K562 (cell line): ENCODE measurements around the gene PEX19. TPM values are rescaled to one million over a fixed set of nuclear protein-coding genes. Genes with fewer than 3 reads are reported as not detected.

Source experiments
- CHD1 ChIP-seq: fragments of 200-600 bp; sonication (generic); IDR thresholded peaks from one replicate; pipeline ENCODE4 v1.6.1; 2012; ENCODE audit warnings: mild to moderate bottlenecking, moderate library complexity, low read length, inconsistent platforms
- KLF6 ChIP-seq: fragments of 250-450 bp; sonication (Bioruptor Pico); IDR thresholded peaks from 2 replicates; pipeline ENCODE4 v1.4.0; 2020; ENCODE audit warnings: mild to moderate bottlenecking, moderate library complexity, borderline replicate concordance
- MCM5 ChIP-seq: fragments of 450-650 bp; IDR thresholded peaks from 2 replicates; pipeline ENCODE4 v1.6.1; 2016; ENCODE audit warnings: low read depth
- NCOA2 ChIP-seq, 2 experiments: fragments of 450-650 bp; IDR thresholded peaks; 2 replicates each; pipeline ENCODE4 v1.6.1; 2018; ENCODE audit warnings: mild to moderate bottlenecking in 2 of 2, moderate library complexity in 1 of 2; ENCODE audit not compliant: partially characterized antibody in 2 of 2
- NFE2 ChIP-seq: IDR thresholded peaks from 2 replicates; pipeline ENCODE4 v1.6.1; 2014; ENCODE audit warnings: antibody characterized with exemption, low read depth
- PHTF2 ChIP-seq: fragments of 250-450 bp; sonication (Bioruptor Pico); IDR thresholded peaks from 2 replicates; pipeline ENCODE4 v1.5.0; 2021; ENCODE audit warnings: mild to moderate bottlenecking
- TSC22D4 ChIP-seq: fragments of 450-650 bp; IDR thresholded peaks from 2 replicates; pipeline ENCODE4 v1.6.1; 2016; ENCODE audit warnings: missing genetic modification characterization, missing biosample characterization, control low read depth
- ZNF311 ChIP-seq: fragments of 250-450 bp; sonication (Bioruptor Pico); IDR thresholded peaks from 2 replicates; pipeline ENCODE4 v1.4.0; 2020; ENCODE audit warnings: mild to moderate bottlenecking, moderate library complexity
- polyA plus RNA-seq, 8 experiments: library from polyadenylated mRNA; depleted of rRNA in 4 of 8; stranded (reverse) in 5 of 8; unstranded in 3 of 8; fragments of >200 nt; fragmentation: Nextera tagmentation in 2 of 8; fragmentation: Illumina TruSeq in 1 of 8; extraction: Ambion mirVana in 2 of 8; extraction: Trizol in 1 of 8; gene quantifications; 2 replicates each; pipeline versions ENCODE4 v1.2.1 to v1.2.3, GENCODE V29; 2011 to 2014; ENCODE audit warnings: inconsistent platforms in 1 of 8, missing spikeins in 1 of 8
- total RNA-seq, 7 experiments: library from RNA; depleted of rRNA in 6 of 7; stranded (reverse); fragments of >200 nt in 6 of 7; fragmentation: Illumina TruSeq in 2 of 7; extraction: Trizol in 2 of 7; gene quantifications; 2 replicates each; pipeline versions ENCODE4 v1.2.1 to v1.2.3, GENCODE V29; 2011 to 2021; ENCODE audit warnings: low replicate concordance in 1 of 7
- TF ChIP-seq, protein P1 (sequence below): fragments of 200-800 bp; sonication (Bioruptor generic); IDR thresholded peaks from 2 replicates; pipeline ENCODE4 v1.6.1; 2017; ENCODE audit warnings: missing genetic modification characterization, missing compliant biosample characterization
- TF ChIP-seq, protein P2 (sequence below): IDR thresholded peaks from 3 replicates; pipeline ENCODE4 v1.6.1; 2011; ENCODE audit warnings: borderline replicate concordance, mild to moderate bottlenecking, moderate library complexity; ENCODE audit not compliant: insufficient read length; ENCODE audit errors: extremely low read depth
- TF ChIP-seq, protein P3 (sequence below): fragments of 250-450 bp; sonication (Bioruptor Pico); IDR thresholded peaks from 2 replicates; pipeline ENCODE4 v1.4.0; 2020
- TF ChIP-seq, protein P4 (sequence below): fragments of 250-450 bp; sonication (Bioruptor Pico); IDR thresholded peaks from 2 replicates; pipeline ENCODE4 v1.8.0; 2022; ENCODE audit warnings: moderate library complexity, mild to moderate bottlenecking, inconsistent platforms
- TF ChIP-seq, protein P5 (sequence below): sonication (generic); formaldehyde crosslinking; IDR thresholded peaks from 2 replicates; pipeline ENCODE4 v1.8.1; 2022; ENCODE audit warnings: missing genetic modification reagents
- TF ChIP-seq, protein P6 (sequence below): fragments of 450-650 bp; IDR thresholded peaks from 2 replicates; pipeline ENCODE4 v1.6.1; 2018; ENCODE audit not compliant: partially characterized antibody

The PEX19 gene
- total and polyA plus RNA-seq, 9 of the 15 experiments (the other 6 are each of a cell fraction or from before 2014, with no cell fraction given), result 32.5 to 103 (median 59.8) TPM

DNA sequence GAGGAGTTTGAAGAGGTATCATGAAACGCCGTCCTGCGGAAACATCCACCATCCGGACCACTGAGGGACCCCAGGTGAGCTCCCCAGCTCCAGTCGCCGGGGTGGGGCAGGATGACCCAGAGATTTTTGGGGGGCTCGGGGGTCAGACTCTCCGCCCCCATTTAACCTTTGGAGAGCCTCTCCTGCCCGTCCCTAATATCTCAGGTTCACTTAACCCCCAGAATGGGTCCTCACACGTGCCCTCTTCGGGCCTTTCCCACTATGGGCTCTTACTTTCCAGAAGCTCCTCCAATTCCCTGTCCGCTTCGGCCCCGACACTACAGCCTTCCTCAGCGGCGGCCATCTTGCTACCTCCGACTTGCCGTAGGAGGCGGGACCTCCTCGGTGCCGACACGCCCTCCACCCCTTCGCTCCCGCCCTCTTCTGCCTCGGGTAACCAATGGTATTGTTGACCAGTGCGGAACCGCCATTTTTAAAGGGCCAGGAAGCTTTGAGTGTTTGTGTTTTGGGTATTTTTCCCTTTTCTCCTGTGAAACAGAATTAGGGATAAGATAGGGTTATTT is at the start of gene PEX19 (continued):
- TF ChIP-seq, protein P1, sequence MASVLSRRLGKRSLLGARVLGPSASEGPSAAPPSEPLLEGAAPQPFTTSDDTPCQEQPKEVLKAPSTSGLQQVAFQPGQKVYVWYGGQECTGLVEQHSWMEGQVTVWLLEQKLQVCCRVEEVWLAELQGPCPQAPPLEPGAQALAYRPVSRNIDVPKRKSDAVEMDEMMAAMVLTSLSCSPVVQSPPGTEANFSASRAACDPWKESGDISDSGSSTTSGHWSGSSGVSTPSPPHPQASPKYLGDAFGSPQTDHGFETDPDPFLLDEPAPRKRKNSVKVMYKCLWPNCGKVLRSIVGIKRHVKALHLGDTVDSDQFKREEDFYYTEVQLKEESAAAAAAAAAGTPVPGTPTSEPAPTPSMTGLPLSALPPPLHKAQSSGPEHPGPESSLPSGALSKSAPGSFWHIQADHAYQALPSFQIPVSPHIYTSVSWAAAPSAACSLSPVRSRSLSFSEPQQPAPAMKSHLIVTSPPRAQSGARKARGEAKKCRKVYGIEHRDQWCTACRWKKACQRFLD (CRISPR knock-in tag), result no peak
- TF ChIP-seq MCM5 (no peak), PHTF2 (no peak), CHD1 (no peak), NFE2 (no peak), ZNF311 (CRISPR knock-in tag) (no peak), NCOA2 (IDR thresholded peaks at IDR 0.05; ENCODE audit: partially characterized antibody in 2 of 2) (no peak), KLF6 (CRISPR knock-in tag) (no peak), TSC22D4 (tag) (no peak)
- TF ChIP-seq, protein P2, sequence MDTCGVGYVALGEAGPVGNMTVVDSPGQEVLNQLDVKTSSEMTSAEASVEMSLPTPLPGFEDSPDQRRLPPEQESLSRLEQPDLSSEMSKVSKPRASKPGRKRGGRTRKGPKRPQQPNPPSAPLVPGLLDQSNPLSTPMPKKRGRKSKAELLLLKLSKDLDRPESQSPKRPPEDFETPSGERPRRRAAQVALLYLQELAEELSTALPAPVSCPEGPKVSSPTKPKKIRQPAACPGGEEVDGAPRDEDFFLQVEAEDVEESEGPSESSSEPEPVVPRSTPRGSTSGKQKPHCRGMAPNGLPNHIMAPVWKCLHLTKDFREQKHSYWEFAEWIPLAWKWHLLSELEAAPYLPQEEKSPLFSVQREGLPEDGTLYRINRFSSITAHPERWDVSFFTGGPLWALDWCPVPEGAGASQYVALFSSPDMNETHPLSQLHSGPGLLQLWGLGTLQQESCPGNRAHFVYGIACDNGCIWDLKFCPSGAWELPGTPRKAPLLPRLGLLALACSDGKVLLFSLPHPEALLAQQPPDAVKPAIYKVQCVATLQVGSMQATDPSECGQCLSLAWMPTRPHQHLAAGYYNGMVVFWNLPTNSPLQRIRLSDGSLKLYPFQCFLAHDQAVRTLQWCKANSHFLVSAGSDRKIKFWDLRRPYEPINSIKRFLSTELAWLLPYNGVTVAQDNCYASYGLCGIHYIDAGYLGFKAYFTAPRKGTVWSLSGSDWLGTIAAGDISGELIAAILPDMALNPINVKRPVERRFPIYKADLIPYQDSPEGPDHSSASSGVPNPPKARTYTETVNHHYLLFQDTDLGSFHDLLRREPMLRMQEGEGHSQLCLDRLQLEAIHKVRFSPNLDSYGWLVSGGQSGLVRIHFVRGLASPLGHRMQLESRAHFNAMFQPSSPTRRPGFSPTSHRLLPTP, result no peak
- TF ChIP-seq, protein P3, sequence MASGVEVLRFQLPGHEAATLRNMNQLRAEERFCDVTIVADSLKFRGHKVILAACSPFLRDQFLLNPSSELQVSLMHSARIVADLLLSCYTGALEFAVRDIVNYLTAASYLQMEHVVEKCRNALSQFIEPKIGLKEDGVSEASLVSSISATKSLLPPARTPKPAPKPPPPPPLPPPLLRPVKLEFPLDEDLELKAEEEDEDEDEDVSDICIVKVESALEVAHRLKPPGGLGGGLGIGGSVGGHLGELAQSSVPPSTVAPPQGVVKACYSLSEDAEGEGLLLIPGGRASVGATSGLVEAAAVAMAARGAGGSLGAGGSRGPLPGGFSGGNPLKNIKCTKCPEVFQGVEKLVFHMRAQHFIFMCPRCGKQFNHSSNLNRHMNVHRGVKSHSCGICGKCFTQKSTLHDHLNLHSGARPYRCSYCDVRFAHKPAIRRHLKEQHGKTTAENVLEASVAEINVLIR, result no peak
- TF ChIP-seq, protein P4, sequence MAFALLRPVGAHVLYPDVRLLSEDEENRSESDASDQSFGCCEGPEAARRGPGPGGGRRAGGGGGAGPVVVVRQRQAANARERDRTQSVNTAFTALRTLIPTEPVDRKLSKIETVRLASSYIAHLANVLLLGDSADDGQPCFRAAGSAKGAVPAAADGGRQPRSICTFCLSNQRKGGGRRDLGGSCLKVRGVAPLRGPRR (CRISPR knock-in tag), result no peak
- TF ChIP-seq, protein P5, sequence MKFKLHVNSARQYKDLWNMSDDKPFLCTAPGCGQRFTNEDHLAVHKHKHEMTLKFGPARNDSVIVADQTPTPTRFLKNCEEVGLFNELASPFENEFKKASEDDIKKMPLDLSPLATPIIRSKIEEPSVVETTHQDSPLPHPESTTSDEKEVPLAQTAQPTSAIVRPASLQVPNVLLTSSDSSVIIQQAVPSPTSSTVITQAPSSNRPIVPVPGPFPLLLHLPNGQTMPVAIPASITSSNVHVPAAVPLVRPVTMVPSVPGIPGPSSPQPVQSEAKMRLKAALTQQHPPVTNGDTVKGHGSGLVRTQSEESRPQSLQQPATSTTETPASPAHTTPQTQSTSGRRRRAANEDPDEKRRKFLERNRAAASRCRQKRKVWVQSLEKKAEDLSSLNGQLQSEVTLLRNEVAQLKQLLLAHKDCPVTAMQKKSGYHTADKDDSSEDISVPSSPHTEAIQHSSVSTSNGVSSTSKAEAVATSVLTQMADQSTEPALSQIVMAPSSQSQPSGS (CRISPR knock-in tag), result no peak
- TF ChIP-seq, protein P6, sequence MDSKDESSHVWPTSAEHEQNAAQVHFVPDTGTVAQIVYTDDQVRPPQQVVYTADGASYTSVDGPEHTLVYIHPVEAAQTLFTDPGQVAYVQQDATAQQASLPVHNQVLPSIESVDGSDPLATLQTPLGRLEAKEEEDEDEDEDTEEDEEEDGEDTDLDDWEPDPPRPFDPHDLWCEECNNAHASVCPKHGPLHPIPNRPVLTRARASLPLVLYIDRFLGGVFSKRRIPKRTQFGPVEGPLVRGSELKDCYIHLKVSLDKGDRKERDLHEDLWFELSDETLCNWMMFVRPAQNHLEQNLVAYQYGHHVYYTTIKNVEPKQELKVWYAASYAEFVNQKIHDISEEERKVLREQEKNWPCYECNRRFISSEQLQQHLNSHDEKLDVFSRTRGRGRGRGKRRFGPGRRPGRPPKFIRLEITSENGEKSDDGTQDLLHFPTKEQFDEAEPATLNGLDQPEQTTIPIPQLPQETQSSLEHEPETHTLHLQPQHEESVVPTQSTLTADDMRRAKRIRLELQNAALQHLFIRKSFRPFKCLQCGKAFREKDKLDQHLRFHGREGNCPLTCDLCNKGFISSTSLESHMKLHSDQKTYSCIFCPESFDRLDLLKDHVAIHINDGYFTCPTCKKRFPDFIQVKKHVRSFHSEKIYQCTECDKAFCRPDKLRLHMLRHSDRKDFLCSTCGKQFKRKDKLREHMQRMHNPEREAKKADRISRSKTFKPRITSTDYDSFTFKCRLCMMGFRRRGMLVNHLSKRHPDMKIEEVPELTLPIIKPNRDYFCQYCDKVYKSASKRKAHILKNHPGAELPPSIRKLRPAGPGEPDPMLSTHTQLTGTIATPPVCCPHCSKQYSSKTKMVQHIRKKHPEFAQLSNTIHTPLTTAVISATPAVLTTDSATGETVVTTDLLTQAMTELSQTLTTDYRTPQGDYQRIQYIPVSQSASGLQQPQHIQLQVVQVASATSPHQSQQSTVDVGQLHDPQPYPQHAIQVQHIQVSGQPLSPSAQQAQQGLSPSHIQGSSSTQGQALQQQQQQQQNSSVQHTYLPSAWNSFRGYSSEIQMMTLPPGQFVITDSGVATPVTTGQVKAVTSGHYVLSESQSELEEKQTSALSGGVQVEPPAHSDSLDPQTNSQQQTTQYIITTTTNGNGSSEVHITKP, result no peak
